Ovary (tissue), 9 donors: ENCODE data around the gene DVL1. TPM values are rescaled to one million over a fixed set of nuclear protein-coding genes. Genes with fewer than 3 reads are reported as not detected.
A peak's percentile ranks its signal among the peaks of the same experiment; 100 is the strongest.

Experiments used
- DNase-seq, 5 donors: peaks; one replicate each; pipeline ENCODE4 v3.0.0-alpha.2; 2019 to 2020
- H3K27ac ChIP-seq, 2 donors: fragments of 200-600 bp; one replicate each; pipeline versions ENCODE4 v1.5.1 to v1.8.0; 2019 to 2022
- H3K27me3 ChIP-seq: fragments of 200-600 bp; one replicate; pipeline ENCODE4 v1.8.0; 2022
- H3K36me3 ChIP-seq: fragments of 200-600 bp; sonication (generic); one replicate; pipeline ENCODE4 v1.5.1; 2019
- H3K4me1 ChIP-seq: one replicate; pipeline ENCODE4 v1.8.1; 2013; ENCODE audit warnings: mild to moderate bottlenecking, moderate library complexity; ENCODE audit not compliant: insufficient read depth
- H3K4me3 ChIP-seq: fragments of 200-600 bp; sonication (generic); one replicate; pipeline ENCODE4 v1.5.1; 2017
- H3K9me3 ChIP-seq, 2 donors: fragments of 200-600 bp in 1 of 2; sonication (generic) in 1 of 2; one replicate each; pipeline versions ENCODE4 v1.5.1 to v1.8.1; 2013 to 2019; ENCODE audit warnings: mild to moderate bottlenecking in 1 of 2, moderate library complexity in 1 of 2
- CTCF ChIP-seq, 3 donors: fragments of 450-650 bp in 2 of 3; fragments of 200-600 bp in 1 of 3; IDR thresholded peaks; one replicate each; pipeline versions ENCODE4 v1.5.1 to v1.8.0; 2016 to 2022; ENCODE audit warnings: antibody characterized with exemption in 3 of 3, mild to moderate bottlenecking in 1 of 3
- EP300 ChIP-seq: sonication (generic); formaldehyde crosslinking; IDR thresholded peaks from one replicate; pipeline ENCODE4 v1.6.1; 2017; ENCODE audit warnings: antibody characterized with exemption
- POLR2A ChIP-seq: fragments of 450-650 bp; IDR thresholded peaks from one replicate; pipeline ENCODE4 v1.6.1; 2017; ENCODE audit warnings: antibody characterized with exemption, mild to moderate bottlenecking, moderate library complexity
- WGBS, 3 donors: extraction: QIAGEN DNeasy Blood & Tissue Kit in 1 of 3; methylation state at CpG; one replicate each; pipeline versions ENCODE4 v1.1.5 to v1.1.7; 2013 to 2017; 5-methylcytosine and 5-hydroxymethylcytosine counted together
- intact Hi-C, 4 donors: fragments of 100-400 bp; cut with DNase I; formaldehyde crosslinking; loops; one replicate each; pipeline versions ENCODE4 v1.11.0 to v1.15.1; 2022 to 2023
- polyA plus RNA-seq, 2 donors: library from polyadenylated mRNA; stranded (reverse); fragments of 200-250 nt in 1 of 2; fragments of 350-450 nt in 1 of 2; fragmentation: Illumina TruSeq in 1 of 2; extraction: RNeasy Lipid Tissue Mini Kit (QIAGEN cat#74804) in 1 of 2; gene quantifications; one replicate each; pipeline ENCODE4 v1.2.3, GENCODE V29; 2013 to 2014
- total RNA-seq, 7 donors: library from RNA; depleted of rRNA in 2 of 7; stranded (reverse); fragments of >200 nt in 2 of 7; fragmentation: NEBNext Ultra II Directional in 3 of 7; extraction: Animal tissue kit (Norgen Biotek cat#: 25700) in 3 of 7; gene quantifications; one replicate each; pipeline versions ENCODE4 v1.1.0 to v1.2.4, GENCODE V29; 2016 to 2023
- donor health status: DM: no; HTN: no; CAD: no; lungs with moderate emphysema.
- donor health status: DM: no; HTN: no; CAD: no.
- donor health status: Bipolar disorder and iron deficiency.
- donor health status: DM: yes; HTN: yes; CAD: no.
- donor health status: DM: no; HTN: no; CAD: no.
- donor health status: DM: yes; HTN: yes; CAD: no.

DVL1 gene
- total and polyA plus RNA-seq, 9 donors: 2.1 to 85.2 (median 62.5) TPM

GRCh38 chr1:1347663-1348419 is 1.4 kb downstream of the DVL1 start:
- H3K36me3 ChIP-seq: no peaks in the 10 kb centered on the region
- peaks cover 33% of the 10 kb centered on the region for H3K4me1 ChIP-seq
- H3K27ac ChIP-seq: peak overlapping the region; percentile 20 to 53
- TF ChIP-seq EP300: no peak
- no peak for TF ChIP-seq CTCF (IDR thresholded peaks at IDR 0.05)
- TF ChIP-seq POLR2A: no peak
- H3K4me3 ChIP-seq: peak overlapping the region; percentile 46
- intact Hi-C loops: loop anchor here in 1 of 4 donors (2.0 kb wide), 2 partner anchors 23 to 51 kb away; partner anchors contain the start of genes CCNL2, CPTP and INTS11
- no peaks in the 10 kb centered on the region for H3K27me3 ChIP-seq
- 14 to 18% (median 17%) methylated on average over 6 to 26 of the region's 26 CpGs for WGBS, 3 donors
- no peaks in the 10 kb centered on the region for H3K9me3 ChIP-seq
- DNase-seq: no peak

GRCh38 chr1:1347026-1347595 is 2.1 kb downstream of the DVL1 start:
- no peak for DNase-seq
- WGBS, 3 donors: 73 to 82% (median 80%) methylated on average over 10 of the region's 10 CpGs
- Histone ChIP-seq H3K4me1 (peaks cover 33% of the 10 kb centered on the region), H3K27me3 (no peaks in the 10 kb centered on the region), H3K27ac (peak overlapping the region; percentile 20 to 53), H3K4me3 (no peak overlapping the region), H3K36me3 (no peaks in the 10 kb centered on the region), H3K9me3 (no peaks in the 10 kb centered on the region)
- intact Hi-C loops: no loop called here
- TF ChIP-seq POLR2A (no peak), EP300 (no peak), CTCF (IDR thresholded peaks at IDR 0.05) (no peak)

GRCh38 chr1:1346501-1346890 is 2.7 kb downstream of the DVL1 start:
- DNase-seq: no peak
- Histone ChIP-seq H3K9me3 (no peaks in the 10 kb centered on the region), H3K36me3 (no peaks in the 10 kb centered on the region), H3K4me1 (peaks cover 29% of the 10 kb centered on the region), H3K27me3 (no peaks in the 10 kb centered on the region), H3K4me3 (no peak overlapping the region), H3K27ac (peak overlapping the region in 1 of 2 donors; percentile 6)
- TF ChIP-seq CTCF (IDR thresholded peaks at IDR 0.05): no peak
- TF ChIP-seq EP300: no peak
- no peak for TF ChIP-seq POLR2A
- whole genome bisulfite sequencing, 3 donors: 84 to 93% (median 87%) methylated on average over 10 of the region's 10 CpGs
- intact Hi-C loops: no loop called here

- peak overlapping the region in 1 of 2 donors; percentile 6 for H3K27ac ChIP-seq
- WGBS, 3 donors: 59 to 74% (median 70%) methylated on average over 9 to 12 of the region's 12 CpGs
- no peaks in the 10 kb centered on the region for H3K9me3 ChIP-seq
- intact Hi-C loops: no loop called here
- H3K27me3 ChIP-seq: no peaks in the 10 kb centered on the region
- peaks cover 26% of the 10 kb centered on the region for H3K4me1 ChIP-seq
- no peak for DNase-seq
- TF ChIP-seq CTCF (IDR thresholded peaks at IDR 0.05) (no peak), POLR2A (no peak), EP300 (no peak)
- no peak overlapping the region for H3K4me3 ChIP-seq
- no peaks in the 10 kb centered on the region for H3K36me3 ChIP-seq
These were observed 3.2 kb downstream of the DVL1 start for GRCh38 chr1:1345860-1346500.
